ENCODE data around the gene SKOR1.

- TF ChIP-seq CTCF (IDR thresholded peaks at IDR 0.05; ENCODE audit: poor library complexity), result no peak
- no peak for TF ChIP-seq EZH2 (IDR thresholded peaks at IDR 0.05; ENCODE audit: borderline replicate concordance)
- TF ChIP-seq EZH2phosphoT487 (IDR thresholded peaks at IDR 0.05; ENCODE audit: low read depth, severe bottlenecking, unreplicated experiment), result no peak
These were observed 24.2 kb downstream of the SKOR1 start for GRCh38 chr15:67849538-67849937.
